GM21737 (cell line): ENCODE measurements around the gene ZNF311.
"Not testable (repeated sequence)": the region's sequence is repeated elsewhere in the genome, so short reads cannot be mapped to it uniquely, and the experiment has no call there.

Experiments used
- ATAC-seq: cut with Tn5 transposase; IDR thresholded peaks from one replicate; pipeline ENCODE4 v1.9.1; 2021; ENCODE audit warnings: mild to moderate bottlenecking, moderate library complexity; ENCODE audit not compliant: unreplicated experiment

Gene ZNF311

GRCh38 chr6:28956331-28956730 lies 48.8 kb downstream of the ZNF311 start:
- ATAC-seq: no peak

GRCh38 chr6:28953585-28954258 lies 51.4 kb downstream of the ZNF311 start:
- no peak for ATAC-seq

- no peak for ATAC-seq
These were observed 52.0 kb downstream of the ZNF311 start for GRCh38 chr6:28953039-28953584.

- ATAC-seq: not testable (repeated sequence)
These were observed 55.4 kb downstream of the ZNF311 start for GRCh38 chr6:28949656-28950195.

- no peak for ATAC-seq
These were observed 56.2 kb downstream of the ZNF311 start for GRCh38 chr6:28948782-28949486.

GRCh38 chr6:28947831-28948270 lies 57.3 kb downstream of the ZNF311 start:
- ATAC-seq: no peak

- no peak for ATAC-seq
These were observed 57.9 kb downstream of the ZNF311 start for GRCh38 chr6:28947067-28947765.

GRCh38 chr6:28945349-28945748 lies 59.8 kb downstream of the ZNF311 start:
- ATAC-seq: no peak
